GM12865 (cell line): ENCODE data around the gene CEBPA.

Experiments used
- DNase-seq: peaks from one replicate; pipeline ENCODE4 v3.0.0; 2010; ENCODE audit warnings: low read depth
- H3K4me3 ChIP-seq: 2 replicates; pipeline ENCODE4 v1.5.1; 2011; ENCODE audit warnings: mild to moderate bottlenecking, low read depth, low read length, control low read depth
- TF ChIP-seq, protein P1 (sequence below): IDR thresholded peaks from 2 replicates; pipeline ENCODE4 v1.5.1; 2011; ENCODE audit warnings: low read length, control low read depth, low read depth, inconsistent platforms; ENCODE audit not compliant: insufficient read depth; ENCODE audit errors: missing control alignments

Gene CEBPA

DNA sequence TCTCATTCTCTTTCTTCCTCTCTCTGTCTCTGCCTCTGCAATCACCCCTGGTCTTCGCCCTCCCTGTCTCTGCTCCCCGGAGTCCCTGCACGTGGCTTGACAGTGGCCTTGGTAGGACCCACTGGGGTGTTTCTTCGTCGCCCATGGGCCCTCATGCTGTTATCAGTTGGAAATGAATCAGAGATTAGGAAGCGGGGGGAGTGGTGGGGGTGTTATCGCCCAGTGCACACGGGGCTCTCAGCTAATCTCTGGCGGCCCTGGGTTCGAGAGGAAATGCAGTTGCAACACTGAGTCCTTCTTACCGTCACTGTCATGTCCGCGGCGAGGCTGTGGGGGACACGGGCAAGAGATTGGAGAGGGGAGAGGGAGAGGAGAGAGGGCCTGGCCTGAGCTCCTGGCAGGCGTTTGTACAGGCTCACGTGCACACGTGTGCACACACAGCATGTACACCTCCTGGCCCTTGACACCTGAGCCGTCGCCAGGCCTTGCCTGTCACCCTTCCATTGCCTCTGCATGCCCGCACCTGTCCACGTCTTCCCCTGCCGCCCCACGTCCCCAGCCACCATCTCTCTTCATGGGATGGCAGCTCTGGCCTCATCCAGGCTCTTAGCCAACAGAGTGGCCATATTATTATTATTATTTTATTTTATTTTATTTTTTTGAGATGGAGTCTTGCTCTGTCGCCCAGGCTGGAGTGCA lies 38.9 kb downstream of the CEBPA start:
- DNase-seq: no peak
- TF ChIP-seq, protein P1, sequence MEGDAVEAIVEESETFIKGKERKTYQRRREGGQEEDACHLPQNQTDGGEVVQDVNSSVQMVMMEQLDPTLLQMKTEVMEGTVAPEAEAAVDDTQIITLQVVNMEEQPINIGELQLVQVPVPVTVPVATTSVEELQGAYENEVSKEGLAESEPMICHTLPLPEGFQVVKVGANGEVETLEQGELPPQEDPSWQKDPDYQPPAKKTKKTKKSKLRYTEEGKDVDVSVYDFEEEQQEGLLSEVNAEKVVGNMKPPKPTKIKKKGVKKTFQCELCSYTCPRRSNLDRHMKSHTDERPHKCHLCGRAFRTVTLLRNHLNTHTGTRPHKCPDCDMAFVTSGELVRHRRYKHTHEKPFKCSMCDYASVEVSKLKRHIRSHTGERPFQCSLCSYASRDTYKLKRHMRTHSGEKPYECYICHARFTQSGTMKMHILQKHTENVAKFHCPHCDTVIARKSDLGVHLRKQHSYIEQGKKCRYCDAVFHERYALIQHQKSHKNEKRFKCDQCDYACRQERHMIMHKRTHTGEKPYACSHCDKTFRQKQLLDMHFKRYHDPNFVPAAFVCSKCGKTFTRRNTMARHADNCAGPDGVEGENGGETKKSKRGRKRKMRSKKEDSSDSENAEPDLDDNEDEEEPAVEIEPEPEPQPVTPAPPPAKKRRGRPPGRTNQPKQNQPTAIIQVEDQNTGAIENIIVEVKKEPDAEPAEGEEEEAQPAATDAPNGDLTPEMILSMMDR: no peak
- no peak overlapping the region for H3K4me3 ChIP-seq

DNA sequence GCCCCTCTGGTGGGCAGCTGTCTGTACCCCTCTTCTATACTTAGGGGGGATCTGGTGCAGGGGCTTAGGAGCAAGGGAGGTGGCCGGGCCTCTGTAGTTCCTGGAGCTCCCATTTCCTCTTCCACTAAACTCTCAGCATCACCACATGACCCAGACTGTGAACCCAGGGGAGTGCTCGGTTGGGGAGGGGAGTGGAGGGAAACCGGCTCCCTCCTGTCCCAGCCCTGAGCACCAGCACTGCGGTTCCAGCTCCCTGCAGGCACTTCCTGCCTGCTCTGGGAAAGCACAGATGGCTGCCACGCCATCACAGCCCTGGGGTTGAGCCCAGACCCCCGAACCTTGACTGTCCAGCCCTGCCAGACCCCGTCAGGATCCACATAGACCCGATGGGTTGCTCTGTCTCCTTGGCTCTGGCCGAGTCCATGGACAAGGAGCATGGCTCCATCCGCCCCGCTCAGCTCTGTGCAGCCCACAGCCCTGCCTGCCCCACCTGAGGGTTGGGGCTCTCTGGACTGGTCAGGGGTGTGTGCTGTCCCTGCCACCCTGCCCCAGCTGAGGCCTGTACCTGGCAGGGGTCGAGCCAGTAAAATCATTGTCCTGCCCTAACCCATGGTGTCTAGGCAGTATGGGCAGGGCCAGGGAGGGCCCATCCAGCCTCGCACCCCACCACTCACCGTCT lies 40.7 kb downstream of the CEBPA start:
- DNase-seq: no peak
- TF ChIP-seq, protein P1: no peak

GRCh38 chr19:33260628-33261418 lies 41.5 kb downstream of the CEBPA start:
- TF ChIP-seq, protein P1: no peak
- no peak for DNase-seq
- H3K4me3 ChIP-seq: no peak overlapping the region

More for the DNA sequence above, 40.7 kb downstream of the CEBPA start:
- H3K4me3 ChIP-seq: no peak overlapping the region

DNA sequence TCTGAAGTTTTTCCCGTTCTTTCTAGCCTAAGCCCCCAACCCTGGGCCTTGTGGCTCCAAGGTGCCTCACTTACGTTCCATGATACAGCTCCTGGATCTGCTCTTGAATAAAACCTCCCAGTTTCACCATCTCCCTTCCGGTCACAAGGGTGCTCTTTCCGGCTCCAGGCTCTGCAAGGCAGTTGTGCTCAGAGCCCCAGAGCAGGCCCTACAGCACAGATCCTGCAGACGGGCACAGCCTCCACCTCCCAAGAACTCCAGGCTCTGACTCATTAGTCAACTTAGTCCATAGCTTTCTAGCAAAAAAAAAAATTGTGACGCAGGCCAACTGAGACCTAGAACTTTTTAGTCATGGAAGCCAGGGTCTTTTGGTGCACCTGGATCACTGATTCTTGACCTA lies 42.8 kb downstream of the CEBPA start:
- no peak overlapping the region for H3K4me3 ChIP-seq
- TF ChIP-seq, protein P1: no peak
- no peak for DNase-seq

DNA sequence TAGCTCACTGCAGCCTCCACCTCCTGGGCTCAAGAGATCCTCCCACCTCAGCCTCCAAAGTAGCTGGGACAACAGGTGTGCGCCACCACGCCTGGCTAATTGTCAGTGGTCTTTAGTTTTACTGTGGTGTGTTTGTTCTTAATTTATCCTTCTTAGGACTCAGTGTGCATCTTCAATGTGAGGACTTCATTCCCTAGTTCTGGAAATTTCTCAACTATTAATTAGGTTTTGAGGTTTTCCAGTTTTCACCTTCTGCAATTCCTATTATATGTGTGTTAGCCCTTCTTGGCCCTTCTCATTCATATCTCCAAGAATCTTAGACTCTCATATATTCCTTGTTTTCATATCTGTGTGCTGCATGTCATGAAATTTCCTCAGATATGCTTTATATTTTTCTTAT lies 44.5 kb downstream of the CEBPA start:
- TF ChIP-seq, protein P1: no peak
- H3K4me3 ChIP-seq: no peak overlapping the region
- no peak for DNase-seq

GRCh38 chr19:33256261-33256660 lies 46.1 kb downstream of the CEBPA start:
- H3K4me3 ChIP-seq: no peak overlapping the region
- DNase-seq: no peak
- TF ChIP-seq, protein P1: no peak
